WI38 (cell line): ENCODE measurements around the gene INPP5F.

ENCODE experiments used
- H3K4me3 ChIP-seq: 2 replicates; pipeline ENCODE4 v1.5.1; 2011; ENCODE audit warnings: low read depth, mild to moderate bottlenecking, control low read depth, low read length
- TF ChIP-seq, protein P1 (sequence below): IDR thresholded peaks from 2 replicates; pipeline ENCODE4 v1.5.1; 2012; ENCODE audit warnings: low read depth, mild to moderate bottlenecking, control low read depth, low read length

Gene INPP5F

DNA sequence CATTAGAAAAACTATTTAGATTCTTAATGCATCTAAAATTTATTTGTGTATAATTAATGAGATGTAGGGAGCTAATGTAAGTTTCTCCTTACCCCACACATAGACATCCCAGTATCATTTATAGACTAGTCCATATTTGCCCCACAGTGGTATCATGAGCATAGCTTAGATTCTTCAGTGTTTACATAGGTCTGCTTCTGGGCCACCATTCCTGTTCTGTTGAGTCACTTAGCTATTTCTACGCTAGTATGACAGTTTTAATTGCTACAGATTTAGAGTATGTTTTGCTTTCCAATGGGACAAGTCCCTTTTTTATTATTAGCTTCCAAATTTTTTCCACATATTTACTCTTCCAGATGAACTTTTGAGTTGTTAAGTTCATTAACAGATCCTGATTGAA, 77.4 kb downstream of the INPP5F start:
- TF ChIP-seq, protein P1, sequence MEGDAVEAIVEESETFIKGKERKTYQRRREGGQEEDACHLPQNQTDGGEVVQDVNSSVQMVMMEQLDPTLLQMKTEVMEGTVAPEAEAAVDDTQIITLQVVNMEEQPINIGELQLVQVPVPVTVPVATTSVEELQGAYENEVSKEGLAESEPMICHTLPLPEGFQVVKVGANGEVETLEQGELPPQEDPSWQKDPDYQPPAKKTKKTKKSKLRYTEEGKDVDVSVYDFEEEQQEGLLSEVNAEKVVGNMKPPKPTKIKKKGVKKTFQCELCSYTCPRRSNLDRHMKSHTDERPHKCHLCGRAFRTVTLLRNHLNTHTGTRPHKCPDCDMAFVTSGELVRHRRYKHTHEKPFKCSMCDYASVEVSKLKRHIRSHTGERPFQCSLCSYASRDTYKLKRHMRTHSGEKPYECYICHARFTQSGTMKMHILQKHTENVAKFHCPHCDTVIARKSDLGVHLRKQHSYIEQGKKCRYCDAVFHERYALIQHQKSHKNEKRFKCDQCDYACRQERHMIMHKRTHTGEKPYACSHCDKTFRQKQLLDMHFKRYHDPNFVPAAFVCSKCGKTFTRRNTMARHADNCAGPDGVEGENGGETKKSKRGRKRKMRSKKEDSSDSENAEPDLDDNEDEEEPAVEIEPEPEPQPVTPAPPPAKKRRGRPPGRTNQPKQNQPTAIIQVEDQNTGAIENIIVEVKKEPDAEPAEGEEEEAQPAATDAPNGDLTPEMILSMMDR: no peak
- no peak overlapping the region for H3K4me3 ChIP-seq

DNA sequence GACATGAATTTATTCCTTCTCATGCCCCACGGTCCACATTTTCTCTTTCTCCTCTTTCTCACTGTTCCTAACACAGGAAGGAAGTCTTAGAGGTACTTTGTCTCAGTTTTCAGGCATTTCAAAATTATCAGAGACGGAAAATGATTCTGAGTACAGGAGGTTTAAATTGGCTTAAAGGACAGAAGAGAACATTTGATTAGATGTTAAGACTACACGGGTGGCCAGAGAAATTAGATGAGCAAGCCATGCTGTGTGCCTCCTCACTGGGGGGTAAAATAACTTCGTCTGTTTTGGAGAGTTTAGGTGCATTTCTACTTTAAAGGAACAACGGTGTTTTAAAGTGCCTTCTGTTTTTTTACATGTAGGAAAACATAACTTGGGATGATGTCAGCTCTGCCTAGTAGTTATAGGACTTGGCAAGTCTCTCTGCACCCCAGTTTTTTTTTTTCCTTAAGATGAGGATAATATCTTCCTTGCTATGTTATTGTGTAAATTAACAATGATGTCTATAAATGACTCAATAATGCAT, 79.9 kb downstream of the INPP5F start:
- H3K4me3 ChIP-seq: no peak overlapping the region
- TF ChIP-seq, protein P1: no peak

DNA sequence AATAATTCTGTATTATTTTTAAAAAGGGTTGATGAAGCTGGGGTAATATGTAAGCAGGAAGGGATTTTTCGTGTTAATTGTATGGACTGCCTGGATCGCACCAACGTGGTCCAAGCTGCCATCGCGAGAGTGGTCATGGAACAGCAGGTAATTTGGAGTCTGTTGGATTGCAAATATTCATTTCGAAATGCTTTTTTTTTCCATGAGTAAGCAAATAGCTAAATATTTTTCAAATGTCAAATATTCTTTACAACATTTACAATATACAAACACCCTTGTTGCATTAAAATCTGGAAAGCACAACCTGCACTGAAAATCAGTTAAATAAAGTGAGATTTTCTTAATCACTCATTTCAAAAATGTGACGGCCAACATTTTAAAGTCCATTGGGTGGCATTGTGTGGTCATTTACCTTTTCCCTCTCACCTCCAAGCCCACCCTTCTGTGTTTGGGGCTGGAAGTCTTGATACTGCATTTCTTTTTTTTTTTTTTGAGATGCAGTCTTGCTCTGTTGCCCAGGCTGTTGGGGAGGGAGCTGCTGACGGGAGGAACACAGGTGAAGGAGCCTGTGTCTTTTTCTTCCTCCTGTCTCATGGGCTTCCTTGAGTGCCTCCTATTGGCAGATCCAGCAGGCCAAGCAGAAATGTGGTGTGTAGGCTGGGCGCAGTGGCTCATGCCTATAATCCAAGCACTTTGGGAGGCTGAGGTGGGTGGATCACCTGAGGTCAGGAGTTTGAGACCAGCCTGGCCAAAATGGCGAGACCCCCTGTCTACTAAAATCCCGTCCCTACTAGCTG, 80.7 kb downstream of the INPP5F start:
- TF ChIP-seq, protein P1: no peak

DNA sequence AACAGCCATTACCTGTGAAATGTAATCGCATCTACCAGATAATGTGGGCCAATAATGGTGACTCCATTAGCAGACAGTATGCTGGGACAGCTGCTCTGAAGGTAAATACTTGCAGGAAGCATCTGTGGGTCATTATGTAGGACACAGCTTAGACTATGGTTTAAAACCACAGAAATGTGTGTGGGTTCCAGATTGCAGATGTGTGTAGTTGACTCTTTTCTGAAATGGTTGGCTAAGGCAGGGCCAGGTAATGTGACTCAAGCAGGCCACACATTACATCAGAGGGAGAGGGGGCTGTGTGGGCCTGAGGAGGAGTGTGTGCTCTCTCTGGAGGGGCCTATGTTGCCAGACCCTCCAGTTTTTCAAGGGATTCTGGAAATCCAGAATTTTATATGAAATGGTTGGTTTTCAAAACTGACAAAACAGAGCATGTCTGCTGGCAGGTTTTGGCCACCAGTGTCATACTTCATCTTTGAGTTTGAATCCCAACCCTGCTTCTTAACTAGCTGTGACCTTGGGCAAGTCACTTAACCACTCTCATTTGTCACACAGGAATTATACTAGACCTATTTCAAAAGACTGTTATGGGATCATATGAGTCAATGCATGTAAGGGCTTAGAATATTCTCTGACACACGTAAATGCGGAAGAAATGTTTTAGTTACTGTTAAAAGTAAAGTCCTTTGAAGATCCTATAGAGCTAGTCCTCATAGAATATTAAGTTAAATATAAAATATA, 82.3 kb downstream of the INPP5F start:
- TF ChIP-seq, protein P1: no peak
- H3K4me3 ChIP-seq: no peak overlapping the region

More for the DNA sequence above, 80.7 kb downstream of the INPP5F start:
- no peak overlapping the region for H3K4me3 ChIP-seq

DNA sequence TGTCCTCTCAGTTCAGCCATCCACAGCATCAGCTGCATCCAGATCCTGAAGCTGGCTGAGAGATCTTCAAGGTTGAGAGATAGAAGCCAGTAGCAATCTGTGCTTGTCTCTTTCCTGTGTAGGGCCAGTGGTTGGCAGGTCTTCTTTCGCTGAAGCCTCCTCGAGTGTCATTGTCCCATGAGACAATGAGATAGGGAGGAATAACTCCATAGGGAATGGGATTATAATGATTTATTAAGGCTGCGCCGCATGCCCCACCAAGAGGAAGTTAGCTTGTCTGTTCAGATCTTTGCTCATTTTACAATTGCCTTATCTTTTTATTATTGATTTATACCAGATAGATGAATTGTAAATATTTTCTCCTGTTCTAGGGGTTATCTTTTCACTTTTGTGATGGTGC, 85.3 kb downstream of the INPP5F start:
- no peak overlapping the region for H3K4me3 ChIP-seq
- TF ChIP-seq, protein P1: no peak

DNA sequence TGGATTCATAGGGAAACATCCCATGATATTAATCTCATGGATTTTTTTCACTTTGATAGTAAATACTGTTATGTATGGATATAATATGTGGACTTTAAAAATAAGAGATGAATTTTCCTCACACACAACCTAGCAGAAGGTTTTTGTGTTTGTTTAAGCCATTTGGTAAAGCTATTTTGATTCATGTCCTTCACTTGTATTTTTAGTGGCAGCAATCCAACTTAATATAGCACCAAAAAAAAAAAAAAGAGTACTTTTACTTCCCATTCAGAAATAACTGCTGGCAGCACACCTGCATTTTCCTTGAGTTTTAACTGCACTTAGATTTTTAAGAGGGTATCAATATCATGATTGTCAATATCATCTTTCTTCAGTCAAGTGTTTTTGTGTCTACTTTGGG, 86.8 kb downstream of the INPP5F start:
- H3K4me3 ChIP-seq: no peak overlapping the region
- TF ChIP-seq, protein P1: no peak

DNA sequence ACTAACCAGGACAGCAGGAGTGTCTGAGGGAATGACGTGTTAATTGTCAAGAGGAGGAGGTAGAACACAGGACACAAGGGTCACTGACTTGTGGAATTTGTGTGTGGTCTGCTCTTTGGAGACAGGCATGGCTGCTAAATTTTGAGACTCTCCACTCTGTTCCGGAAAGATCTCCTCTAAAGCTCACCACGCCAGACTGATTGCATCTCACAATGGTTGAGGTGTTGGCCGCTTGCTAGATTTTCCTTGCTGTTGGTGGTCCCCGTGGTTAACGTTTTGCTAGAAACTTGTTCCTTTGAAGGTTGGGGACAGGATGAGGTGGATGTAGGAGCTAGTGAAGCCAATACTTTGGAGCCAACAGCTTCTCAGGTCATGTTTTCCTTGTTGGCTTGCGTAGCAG, 89.8 kb downstream of the INPP5F start:
- TF ChIP-seq, protein P1: no peak
- no peak overlapping the region for H3K4me3 ChIP-seq
